GM12878 (cell line): Measurements from ENCODE around the gene S100A3. TPM values are rescaled to one million over a fixed set of nuclear protein-coding genes. Genes with fewer than 3 reads are reported as not detected.

ENCODE experiments used
- ATAC-seq: fragments of 200-7000 bp; cut with Tn5 transposase; 3 replicates; pipeline ENCODE4 v1.9.1; 2020; ENCODE audit warnings: mild to moderate bottlenecking, moderate library complexity
- BruUV-seq: library from RNA; stranded (reverse); fragments of 400-500 nt; replicated peaks from 2 replicates; lab custom pipeline; 2021; lab: Mats Ljungman, UMichigan
- CTCF ChIA-PET: fragments of 300-600 bp; sonication (Branson Sonifier 250); formaldehyde crosslinking; extraction: SDS; loops from one replicate; lab custom pipeline; 2021; ENCODE audit warnings: inconsistent platforms; lab: Yijun Ruan, JAX
- POLR2A ChIA-PET: fragments of 350-600 bp; formaldehyde crosslinking; extraction: SDS; loops from one replicate; lab custom pipeline; 2021; ENCODE audit warnings: inconsistent platforms; lab: Charles Lee
- RAD21 ChIA-PET: fragments of 300-600 bp; sonication (Branson Sonifier 250); formaldehyde crosslinking; loops from one replicate; lab custom pipeline; 2023; ENCODE audit warnings: antibody characterized with exemption; ENCODE audit not compliant: unreplicated experiment; lab: Charles Lee
- SMC1A ChIA-PET: fragments of 300-600 bp; sonication (Branson Sonifier 250); formaldehyde crosslinking; loops from one replicate; lab custom pipeline; 2023; ENCODE audit not compliant: unreplicated experiment, uncharacterized antibody; lab: Charles Lee
- DNase-seq: peaks from one replicate; pipeline ENCODE4 v3.0.0-alpha.2; 2011; ENCODE audit warnings: low read depth, low spot score
- FAIRE-seq: peaks from 3 replicates; lab custom pipeline; 2011; peaks lifted over from hg19 to GRCh38; lab: Jason Lieb, UNC
- H2AFZ ChIP-seq: 2 replicates; pipeline ENCODE4 v1.6.0; 2011; ENCODE audit warnings: low read depth, low read length, control low read depth; ENCODE audit not compliant: control insufficient read depth
- H3K27ac ChIP-seq: 2 replicates; pipeline ENCODE4 v1.5.1; 2011; ENCODE audit warnings: control low read depth; ENCODE audit not compliant: control insufficient read depth, insufficient read depth
- H3K27me3 ChIP-seq, 2 experiments: replicated peaks in 1 of 2; 2 replicates each; pipeline versions ENCODE4 v1.6.0 to v1.6.1; 2011; ENCODE audit warnings: low read length in 1 of 2; ENCODE audit not compliant: control insufficient read depth in 2 of 2, insufficient read depth in 2 of 2
- H3K36me3 ChIP-seq, 2 experiments: 2 replicates each; pipeline ENCODE4 v1.5.1; 2011; ENCODE audit warnings: low read length in 1 of 2; ENCODE audit not compliant: control insufficient read depth in 2 of 2, insufficient read depth in 2 of 2
- H3K4me1 ChIP-seq: 2 replicates; pipeline ENCODE4 v1.6.1; 2011; ENCODE audit warnings: mild to moderate bottlenecking, low read length, moderate library complexity, mixed read lengths; ENCODE audit not compliant: control insufficient read depth, insufficient read depth
- H3K4me2 ChIP-seq: 2 replicates; pipeline ENCODE4 v1.6.0; 2011; ENCODE audit warnings: control low read depth; ENCODE audit not compliant: control insufficient read depth, insufficient read depth
- H3K4me3 ChIP-seq: fragments of 200-600 bp; sonication (generic); 2 replicates; pipeline ENCODE4 v1.5.1; 2016
- H3K79me2 ChIP-seq: 2 replicates; pipeline ENCODE4 v1.6.0; 2011; ENCODE audit warnings: low read length; ENCODE audit not compliant: control insufficient read depth, insufficient read depth
- H3K9ac ChIP-seq: 2 replicates; pipeline ENCODE4 v1.8.0; 2011; ENCODE audit warnings: low read length, control low read depth, mixed read lengths; ENCODE audit not compliant: control insufficient read depth, insufficient read depth
- H3K9me3 ChIP-seq: replicated peaks from 3 replicates; pipeline ENCODE4 v1.5.1; 2011; ENCODE audit warnings: mild to moderate bottlenecking, low read length; ENCODE audit not compliant: control insufficient read depth, insufficient read depth
- H4K20me1 ChIP-seq: 2 replicates; pipeline ENCODE4 v1.6.0; 2011; ENCODE audit not compliant: control insufficient read depth, insufficient read depth
- ASH2L ChIP-seq: fragments of 300-600, 200-600 bp; sonication (generic); IDR thresholded peaks from 2 replicates; pipeline ENCODE4 v1.6.1; 2017; ENCODE audit warnings: low read depth, mild to moderate bottlenecking, borderline replicate concordance
- BACH1 ChIP-seq: fragments of 450-650 bp; IDR thresholded peaks from 2 replicates; pipeline ENCODE4 v1.6.1; 2017; ENCODE audit warnings: mild to moderate bottlenecking, borderline replicate concordance
- EED ChIP-seq: sonication (generic); IDR thresholded peaks from 2 replicates; pipeline ENCODE4 v1.6.1; 2016; ENCODE audit warnings: antibody characterized with exemption, low read depth
- GABPA ChIP-seq: IDR thresholded peaks from 2 replicates; pipeline ENCODE4 v1.6.1; 2014; ENCODE audit warnings: antibody characterized with exemption, low read depth, mild to moderate bottlenecking, inconsistent platforms
- IKZF1 ChIP-seq: fragments of 450-650 bp; conservative IDR thresholded peaks from 2 replicates; pipeline ENCODE4 v1.6.1; 2017; ENCODE audit warnings: antibody characterized with exemption, mild to moderate bottlenecking
- LARP7 ChIP-seq: fragments of 450-650 bp; IDR thresholded peaks from 2 replicates; pipeline ENCODE4 v1.6.1; 2017; ENCODE audit warnings: mild to moderate bottlenecking
- NFXL1 ChIP-seq: fragments of 450-650 bp; IDR thresholded peaks from 2 replicates; pipeline ENCODE4 v1.6.1; 2017; ENCODE audit warnings: antibody characterized with exemption, mild to moderate bottlenecking, borderline replicate concordance
- NR2C1 ChIP-seq: fragments of 450-650 bp; IDR thresholded peaks from 2 replicates; pipeline ENCODE4 v1.6.1; 2017; ENCODE audit warnings: antibody characterized with exemption, mild to moderate bottlenecking, moderate library complexity
- POLR2AphosphoS5 ChIP-seq: IDR thresholded peaks from 2 replicates; pipeline ENCODE4 v1.6.1; 2011; ENCODE audit warnings: mild to moderate bottlenecking, low read length, inconsistent platforms
- POU2F2 ChIP-seq: IDR thresholded peaks from 3 replicates; pipeline ENCODE4 v1.6.1; 2011; ENCODE audit warnings: low read depth, mild to moderate bottlenecking, low read length, borderline replicate concordance
- RCOR1 ChIP-seq: conservative IDR thresholded peaks from 2 replicates; pipeline ENCODE4 v1.6.1; 2012; ENCODE audit warnings: low read depth, low read length, improper control_type of control experiment
- RUNX3 ChIP-seq: IDR thresholded peaks from 2 replicates; pipeline ENCODE4 v1.6.1; 2012; ENCODE audit warnings: low read length, inconsistent platforms
- SIN3A ChIP-seq: IDR thresholded peaks from 2 replicates; pipeline ENCODE4 v1.6.1; 2012; ENCODE audit warnings: low read depth, low read length, improper control_type of control experiment
- SIX5 ChIP-seq: IDR thresholded peaks from 2 replicates; pipeline ENCODE4 v1.6.1; 2011; ENCODE audit warnings: mild to moderate bottlenecking, low read depth, low read length, moderate library complexity; ENCODE audit not compliant: severe bottlenecking
- SMARCA5 ChIP-seq: fragments of 450-650 bp; IDR thresholded peaks from 2 replicates; pipeline ENCODE4 v1.6.1; 2017; ENCODE audit warnings: mild to moderate bottlenecking
- SP1 ChIP-seq: IDR thresholded peaks from one replicate; pipeline ENCODE4 v1.6.1; 2011; ENCODE audit warnings: low read depth, low read length
- STAT3 ChIP-seq: IDR thresholded peaks from 2 replicates; pipeline ENCODE4 v1.6.1; 2011; ENCODE audit warnings: low read depth, low read length, improper control_type of control experiment
- ZNF217 ChIP-seq: fragments of 450-650 bp; IDR thresholded peaks from 2 replicates; pipeline ENCODE4 v1.6.1; 2017; ENCODE audit warnings: antibody characterized with exemption, mild to moderate bottlenecking
- ZNF622 ChIP-seq: fragments of 450-650 bp; IDR thresholded peaks from 2 replicates; pipeline ENCODE4 v1.6.1; 2017; ENCODE audit warnings: mild to moderate bottlenecking, inconsistent platforms
- ZZZ3 ChIP-seq: IDR thresholded peaks from 2 replicates; pipeline ENCODE4 v1.6.1; 2011; ENCODE audit warnings: low read depth; ENCODE audit not compliant: control insufficient read depth, insufficient read length
- in situ Hi-C: fragments of 300-500 bp; cut with MboI; formaldehyde crosslinking; loops from 9 replicates; pipeline ENCODE4 v1.14.3; 2018; ENCODE audit warnings: mixed read lengths
- intact Hi-C: fragments of 100-400 bp; cut with micrococcal nuclease; formaldehyde crosslinking; loops from one replicate; pipeline ENCODE4 v1.14.2; 2022; ENCODE audit not compliant: unreplicated experiment
- polyA plus RNA-seq, 11 experiments: library from polyadenylated mRNA; depleted of rRNA in 4 of 11; unstranded in 6 of 11; stranded (reverse) in 5 of 11; fragments of >200 nt; fragmentation: Nextera tagmentation in 4 of 11; fragmentation: Illumina TruSeq in 1 of 11; extraction: Ambion mirVana in 4 of 11; extraction: Trizol in 1 of 11; gene quantifications; 1 replicate in 1 of 11; 2 replicates in 10 of 11; pipeline versions ENCODE4 v1.2.1 to v1.2.3, GENCODE V29; 2011 to 2016; ENCODE audit warnings: inconsistent platforms in 2 of 11, missing spikeins in 2 of 11, low read depth in 1 of 11
- total RNA-seq, 4 experiments: library from RNA; depleted of rRNA in 3 of 4; stranded (reverse); fragments of >200 nt in 3 of 4; fragmentation: Illumina TruSeq in 1 of 4; extraction: Trizol in 1 of 4; gene quantifications; 2 replicates each; pipeline versions ENCODE4 v1.2.1 to v1.2.3, GENCODE V29; 2013 to 2021

The S100A3 gene
- total and polyA plus RNA-seq, 10 of the 15 experiments (the other 5 are each of a cell fraction or from before 2014, with no cell fraction given): 0.32 to 0.45 TPM; not detected in 8

DNA sequence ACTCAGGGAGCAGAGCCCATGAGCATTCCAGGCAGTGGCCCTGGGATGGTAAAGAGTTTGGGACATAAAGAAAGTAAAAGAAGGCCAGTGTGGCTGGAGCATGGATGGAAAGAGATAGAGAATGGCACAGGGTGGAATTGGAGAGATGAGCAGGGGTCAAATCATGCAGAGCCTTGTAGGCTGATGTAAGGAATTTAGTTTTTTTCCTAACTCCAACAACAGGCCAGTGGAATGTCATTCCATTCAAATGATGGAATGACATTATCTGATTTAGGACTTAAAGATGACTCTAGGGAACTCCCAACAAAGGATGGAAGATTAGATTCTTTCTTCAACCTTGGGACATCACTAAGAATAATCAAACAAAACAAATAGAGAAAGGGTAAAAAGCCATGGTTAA, 29.4 kb upstream of the S100A3 start:
- Histone ChIP-seq H3K4me1 (no peaks in the 10 kb centered on the region), H3K9me3 (no peaks in the 10 kb centered on the region), H3K4me3 (no peak overlapping the region), H3K79me2 (no peaks in the 10 kb centered on the region), H3K27ac (no peak overlapping the region), H4K20me1 (no peaks in the 10 kb centered on the region), H3K36me3 (no peaks in the 10 kb centered on the region), H3K27me3 (no peaks in the 10 kb centered on the region), H3K9ac (no peak overlapping the region), H3K4me2 (no peak overlapping the region), H2AFZ (no peak overlapping the region)
- TF ChIP-seq ZNF217 (no peak), SIX5 (no peak), POU2F2 (no peak), RUNX3 (no peak), STAT3 (no peak), ZZZ3 (no peak), EED (no peak), ASH2L (no peak), IKZF1 (no peak), BACH1 (no peak), SMARCA5 (no peak), ZNF622 (no peak), LARP7 (no peak), GABPA (no peak), RCOR1 (no peak), NFXL1 (no peak), SP1 (no peak), POLR2AphosphoS5 (no peak), NR2C1 (no peak), SIN3A (no peak)
- BruUV-seq: no TSS peak
- CTCF ChIA-PET: interaction anchor here (0.7 to 1.8 kb wide), 5 partner anchors 10 to 61 kb away, joined by 3 to 8 read pairs (median 3); partner anchors contain the start of genes S100A1 and S100A13
- no peak for DNase-seq
- intact Hi-C loops: no loop called here
- ATAC-seq: no peak
- SMC1A ChIA-PET: interaction anchor here (1.3 to 2.6 kb wide), 3 partner anchors 15 to 47 kb away, joined by 3 to 11 read pairs (median 8); no protein-coding TSS in a partner anchor
- no peak for FAIRE-seq
- in situ Hi-C loops: no loop called here
- POLR2A ChIA-PET: no interaction called here
- RAD21 ChIA-PET: no interaction called here
